ENCODE results near the gene LDAF1.

Gene LDAF1

GRCh38 chr16:21197112-21197511 is 38.6 kb downstream of the LDAF1 start:
- H3K27ac ChIP-seq (ENCODE audit: low read depth, low read length) = no peak overlapping the region
- no peak overlapping the region for H3K9ac ChIP-seq (ENCODE audit: low read depth, low read length)
- H3K4me3 ChIP-seq (ENCODE audit: low read depth, low read length) = no peak overlapping the region
- H3K9me3 ChIP-seq (ENCODE audit: control insufficient read depth, insufficient read depth, low read length) = no peaks in the 10 kb centered on the region
- no peaks in the 10 kb centered on the region for H3K4me1 ChIP-seq (ENCODE audit: control insufficient read depth, insufficient read depth, low read length)
- no peaks in the 10 kb centered on the region for H3K36me3 ChIP-seq (ENCODE audit: control insufficient read depth, insufficient read depth, low read length)
- no peaks in the 10 kb centered on the region for H3K27me3 ChIP-seq (ENCODE audit: control insufficient read depth, insufficient read depth, low read length)

- no peaks in the 10 kb centered on the region for H3K36me3 ChIP-seq (ENCODE audit: control insufficient read depth, insufficient read depth, low read length)
- H3K4me3 ChIP-seq (ENCODE audit: low read depth, low read length) = no peak overlapping the region
- no peaks in the 10 kb centered on the region for H3K4me1 ChIP-seq (ENCODE audit: control insufficient read depth, insufficient read depth, low read length)
- H3K27me3 ChIP-seq (ENCODE audit: control insufficient read depth, insufficient read depth, low read length) = no peaks in the 10 kb centered on the region
- H3K9ac ChIP-seq (ENCODE audit: low read depth, low read length) = no peak overlapping the region
- H3K9me3 ChIP-seq (ENCODE audit: control insufficient read depth, insufficient read depth, low read length) = no peaks in the 10 kb centered on the region
- H3K27ac ChIP-seq (ENCODE audit: low read depth, low read length) = no peak overlapping the region
Observed at GRCh38 chr16:21197621-21198020, 39.1 kb downstream of the LDAF1 start.

GRCh38 chr16:21199607-21200218 is 41.2 kb downstream of the LDAF1 start:
- no peak overlapping the region for H3K9ac ChIP-seq (ENCODE audit: low read depth, low read length)

GRCh38 chr16:21203155-21203797 is 44.8 kb downstream of the LDAF1 start:
- Histone ChIP-seq H3K4me3 (ENCODE audit: low read depth, low read length) (no peak overlapping the region), H3K36me3 (ENCODE audit: control insufficient read depth, insufficient read depth, low read length) (no peaks in the 10 kb centered on the region), H3K27ac (ENCODE audit: low read depth, low read length) (no peak overlapping the region), H3K27me3 (ENCODE audit: control insufficient read depth, insufficient read depth, low read length) (no peaks in the 10 kb centered on the region), H3K4me1 (ENCODE audit: control insufficient read depth, insufficient read depth, low read length) (no peaks in the 10 kb centered on the region), H3K9me3 (ENCODE audit: control insufficient read depth, insufficient read depth, low read length) (no peaks in the 10 kb centered on the region), H3K9ac (ENCODE audit: low read depth, low read length) (no peak overlapping the region)

More at GRCh38 chr16:21199607-21200218, 41.2 kb downstream of the LDAF1 start:
- no peaks in the 10 kb centered on the region for H3K27me3 ChIP-seq (ENCODE audit: control insufficient read depth, insufficient read depth, low read length)
- H3K4me1 ChIP-seq (ENCODE audit: control insufficient read depth, insufficient read depth, low read length) = no peaks in the 10 kb centered on the region
- H3K27ac ChIP-seq (ENCODE audit: low read depth, low read length) = no peak overlapping the region
- H3K9me3 ChIP-seq (ENCODE audit: control insufficient read depth, insufficient read depth, low read length) = no peaks in the 10 kb centered on the region
- no peak overlapping the region for H3K4me3 ChIP-seq (ENCODE audit: low read depth, low read length)
- H3K36me3 ChIP-seq (ENCODE audit: control insufficient read depth, insufficient read depth, low read length) = no peaks in the 10 kb centered on the region

- no peak overlapping the region for H3K4me3 ChIP-seq (ENCODE audit: low read depth, low read length)
- H3K27me3 ChIP-seq (ENCODE audit: control insufficient read depth, insufficient read depth, low read length) = no peaks in the 10 kb centered on the region
- no peak overlapping the region for H3K27ac ChIP-seq (ENCODE audit: low read depth, low read length)
- H3K9ac ChIP-seq (ENCODE audit: low read depth, low read length) = no peak overlapping the region
- no peaks in the 10 kb centered on the region for H3K36me3 ChIP-seq (ENCODE audit: control insufficient read depth, insufficient read depth, low read length)
- H3K9me3 ChIP-seq (ENCODE audit: control insufficient read depth, insufficient read depth, low read length) = no peaks in the 10 kb centered on the region
- no peaks in the 10 kb centered on the region for H3K4me1 ChIP-seq (ENCODE audit: control insufficient read depth, insufficient read depth, low read length)
Observed at GRCh38 chr16:21205303-21205702, 46.8 kb downstream of the LDAF1 start.

- Histone ChIP-seq H3K9me3 (ENCODE audit: control insufficient read depth, insufficient read depth, low read length) (no peaks in the 10 kb centered on the region), H3K9ac (ENCODE audit: low read depth, low read length) (no peak overlapping the region)
Observed at GRCh38 chr16:21206550-21206949, 48.1 kb downstream of the LDAF1 start.

GRCh38 chr16:21208446-21209230 is 50.2 kb downstream of the LDAF1 start:
- no peak overlapping the region for H3K4me3 ChIP-seq (ENCODE audit: low read depth, low read length)
- H3K9me3 ChIP-seq (ENCODE audit: control insufficient read depth, insufficient read depth, low read length) = no peaks in the 10 kb centered on the region
- H3K4me1 ChIP-seq (ENCODE audit: control insufficient read depth, insufficient read depth, low read length) = no peaks in the 10 kb centered on the region
- H3K9ac ChIP-seq (ENCODE audit: low read depth, low read length) = no peak overlapping the region
- H3K36me3 ChIP-seq (ENCODE audit: control insufficient read depth, insufficient read depth, low read length) = no peaks in the 10 kb centered on the region
- H3K27me3 ChIP-seq (ENCODE audit: control insufficient read depth, insufficient read depth, low read length) = no peaks in the 10 kb centered on the region
- no peak overlapping the region for H3K27ac ChIP-seq (ENCODE audit: low read depth, low read length)

More at GRCh38 chr16:21206550-21206949, 48.1 kb downstream of the LDAF1 start:
- no peaks in the 10 kb centered on the region for H3K4me1 ChIP-seq (ENCODE audit: control insufficient read depth, insufficient read depth, low read length)
- H3K4me3 ChIP-seq (ENCODE audit: low read depth, low read length) = no peak overlapping the region
- no peaks in the 10 kb centered on the region for H3K36me3 ChIP-seq (ENCODE audit: control insufficient read depth, insufficient read depth, low read length)
- no peaks in the 10 kb centered on the region for H3K27me3 ChIP-seq (ENCODE audit: control insufficient read depth, insufficient read depth, low read length)
- H3K27ac ChIP-seq (ENCODE audit: low read depth, low read length) = no peak overlapping the region

- no peaks in the 10 kb centered on the region for H3K9me3 ChIP-seq (ENCODE audit: control insufficient read depth, insufficient read depth, low read length)
- no peak within 1 kb of the TSS for H3K27ac ChIP-seq (ENCODE audit: low read depth, low read length)
- H3K36me3 ChIP-seq (ENCODE audit: control insufficient read depth, insufficient read depth, low read length) = no peaks in the 10 kb centered on the region
- H3K4me3 ChIP-seq (ENCODE audit: low read depth, low read length) = no peak within 1 kb of the TSS
- H3K9ac ChIP-seq (ENCODE audit: low read depth, low read length) = no peak within 1 kb of the TSS
- H3K4me1 ChIP-seq (ENCODE audit: control insufficient read depth, insufficient read depth, low read length) = no peaks in the 10 kb centered on the region
- H3K27me3 ChIP-seq (ENCODE audit: control insufficient read depth, insufficient read depth, low read length) = no peaks in the 10 kb centered on the region
Observed at GRCh38 chr16:21211486-21211885, 53.0 kb downstream of the LDAF1 start, which contains the start of gene ZP2. ZP2 (minus strand) TSS chr16:21211574; CDS start chr16:21211547, 27 bp downstream.

GRCh38 chr16:21214086-21214485 is 55.6 kb downstream of the LDAF1 start:
- H3K4me3 ChIP-seq (ENCODE audit: low read depth, low read length) = no peak overlapping the region
- H3K27me3 ChIP-seq (ENCODE audit: control insufficient read depth, insufficient read depth, low read length) = no peaks in the 10 kb centered on the region
- H3K36me3 ChIP-seq (ENCODE audit: control insufficient read depth, insufficient read depth, low read length) = no peaks in the 10 kb centered on the region
- no peak overlapping the region for H3K9ac ChIP-seq (ENCODE audit: low read depth, low read length)
- no peak overlapping the region for H3K27ac ChIP-seq (ENCODE audit: low read depth, low read length)
- no peaks in the 10 kb centered on the region for H3K4me1 ChIP-seq (ENCODE audit: control insufficient read depth, insufficient read depth, low read length)
- H3K9me3 ChIP-seq (ENCODE audit: control insufficient read depth, insufficient read depth, low read length) = no peaks in the 10 kb centered on the region

- Histone ChIP-seq H3K9ac (ENCODE audit: low read depth, low read length) (no peak overlapping the region), H3K4me3 (ENCODE audit: low read depth, low read length) (no peak overlapping the region), H3K27me3 (ENCODE audit: control insufficient read depth, insufficient read depth, low read length) (no peaks in the 10 kb centered on the region), H3K4me1 (ENCODE audit: control insufficient read depth, insufficient read depth, low read length) (peaks cover 14% of the 10 kb centered on the region), H3K36me3 (ENCODE audit: control insufficient read depth, insufficient read depth, low read length) (no peaks in the 10 kb centered on the region), H3K27ac (ENCODE audit: low read depth, low read length) (no peak overlapping the region), H3K9me3 (ENCODE audit: control insufficient read depth, insufficient read depth, low read length) (no peaks in the 10 kb centered on the region)
Observed at GRCh38 chr16:21217121-21217520, 58.6 kb downstream of the LDAF1 start.

GRCh38 chr16:21218153-21218552 is 59.7 kb downstream of the LDAF1 start:
- H3K27me3 ChIP-seq (ENCODE audit: control insufficient read depth, insufficient read depth, low read length) = no peaks in the 10 kb centered on the region

More at GRCh38 chr16:21218153-21218552, 59.7 kb downstream of the LDAF1 start:
- Histone ChIP-seq H3K9me3 (ENCODE audit: control insufficient read depth, insufficient read depth, low read length) (no peaks in the 10 kb centered on the region), H3K36me3 (ENCODE audit: control insufficient read depth, insufficient read depth, low read length) (no peaks in the 10 kb centered on the region), H3K9ac (ENCODE audit: low read depth, low read length) (no peak overlapping the region), H3K4me3 (ENCODE audit: low read depth, low read length) (no peak overlapping the region), H3K27ac (ENCODE audit: low read depth, low read length) (no peak overlapping the region), H3K4me1 (ENCODE audit: control insufficient read depth, insufficient read depth, low read length) (peaks cover 22% of the 10 kb centered on the region)

Measured in HUES48 (cell line).